GM19193 (cell line): ENCODE data around the gene SST.

ENCODE experiments used
- POLR2A ChIP-seq: IDR thresholded peaks from 4 replicates; pipeline ENCODE4 v1.6.1; 2011; ENCODE audit not compliant: insufficient read depth, insufficient read length; ENCODE audit errors: extremely low read depth

The SST gene

DNA sequence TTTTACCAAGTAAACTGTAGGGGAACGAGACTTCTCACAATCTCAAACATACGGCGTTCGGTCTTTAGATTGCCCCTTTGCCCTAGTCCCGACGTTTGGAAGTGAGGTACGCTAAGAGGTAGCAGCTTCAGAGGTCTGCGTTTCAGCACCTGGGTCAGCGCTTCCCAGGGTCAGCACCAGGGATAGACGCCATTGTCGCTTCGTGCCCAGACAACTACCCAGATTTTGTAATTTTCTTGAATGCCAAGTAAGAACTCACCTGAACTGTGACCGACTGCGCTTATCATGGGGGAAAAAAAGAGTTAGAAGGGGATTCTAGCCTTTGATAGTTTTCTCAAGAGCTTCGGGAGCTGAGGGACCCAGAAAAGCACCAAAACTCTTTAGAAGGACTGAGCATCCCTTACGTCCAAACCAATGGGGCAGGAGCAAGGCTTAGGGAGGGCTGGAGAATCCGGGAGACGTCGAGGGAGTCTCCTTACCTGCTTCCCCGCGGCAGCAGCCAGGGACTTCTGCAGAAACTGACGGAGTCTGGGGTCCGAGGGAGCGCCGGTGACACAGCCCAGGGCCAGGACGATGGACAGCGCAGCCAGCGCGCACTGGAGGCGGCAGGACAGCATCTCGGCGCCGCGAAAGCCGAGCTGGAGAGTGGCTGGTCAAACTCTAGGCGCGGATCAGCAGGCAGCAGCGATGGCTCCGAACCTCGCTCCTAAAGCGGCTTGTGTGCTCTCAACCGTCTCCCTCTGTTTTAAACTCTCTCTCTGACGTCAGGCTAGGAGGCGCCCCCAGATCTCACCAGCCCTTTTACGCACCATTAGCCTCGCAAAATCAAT lies at the start of gene SST:
Gene SST (minus strand): TSS at position 720 of the 830 bp plus-strand sequence. CDS start 103 bp downstream, at position 617.
- TF ChIP-seq POLR2A = no peak

GRCh38 chr3:187719628-187720336 lies 49.6 kb upstream of the SST start:
- TF ChIP-seq POLR2A = no peak

GRCh38 chr3:187718802-187719201 lies 48.6 kb upstream of the SST start:
- no peak for TF ChIP-seq POLR2A

DNA sequence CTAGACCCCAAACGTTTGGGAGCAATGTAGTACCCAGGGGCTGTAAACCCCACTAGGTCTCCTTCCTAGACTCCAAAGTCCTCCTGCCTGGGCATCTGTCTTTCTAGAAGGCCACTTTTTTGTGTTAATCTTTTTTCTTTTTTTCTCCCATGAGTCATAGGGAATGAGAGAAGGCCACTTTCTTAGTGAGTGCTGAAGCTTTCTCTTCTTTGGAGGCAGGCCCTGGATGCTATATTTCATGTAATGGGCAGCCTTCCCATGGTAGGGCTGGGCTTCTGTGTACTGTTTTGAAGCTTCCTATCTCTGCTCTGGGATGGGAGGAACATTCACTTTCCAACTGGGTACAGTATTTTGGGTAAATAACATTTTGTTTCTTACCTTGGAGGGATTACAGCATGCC lies 47.4 kb upstream of the SST start:
- TF ChIP-seq POLR2A = no peak

- no peak for TF ChIP-seq POLR2A
These were observed 44.3 kb upstream of the SST start for GRCh38 chr3:187714404-187714979.

DNA sequence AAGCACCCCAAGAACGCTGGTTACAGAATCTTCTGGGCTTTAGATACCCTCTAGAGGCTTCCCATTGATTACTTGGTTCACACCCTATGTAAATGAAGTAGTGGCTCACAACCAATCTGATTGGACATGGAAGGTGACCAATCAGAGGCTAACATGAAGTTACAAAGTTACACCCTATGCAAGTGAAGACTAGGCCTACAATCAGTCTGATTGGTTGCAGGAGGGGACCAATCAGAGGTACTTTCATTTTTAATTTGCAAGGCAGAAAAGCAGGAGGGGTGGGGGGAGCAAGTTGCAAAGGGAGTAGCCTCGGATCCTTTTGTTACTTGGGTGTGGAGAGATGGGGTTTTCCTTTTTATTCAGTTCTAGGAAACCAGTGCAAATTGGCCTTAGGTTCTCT lies 43.3 kb upstream of the SST start:
- TF ChIP-seq POLR2A = no peak

DNA sequence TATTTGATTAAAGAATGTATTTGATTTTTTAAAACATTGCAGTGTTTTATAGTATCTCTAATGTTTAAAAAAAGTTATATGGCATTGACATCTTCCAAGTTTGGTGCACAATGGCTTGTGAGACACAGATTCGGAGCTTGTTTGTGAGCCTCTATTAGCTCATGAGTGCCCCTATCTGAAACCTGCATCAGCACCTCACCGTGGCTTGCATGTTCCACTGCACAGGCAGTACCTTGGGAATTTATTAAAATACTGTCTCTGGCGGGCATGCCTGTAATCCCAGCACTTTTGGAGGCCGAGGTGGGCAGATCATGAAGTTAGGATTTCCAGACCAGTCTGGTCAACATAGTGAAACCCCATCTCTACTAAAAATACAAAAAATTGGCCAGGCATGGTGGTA lies 39.0 kb upstream of the SST start:
- no peak for TF ChIP-seq POLR2A

GRCh38 chr3:187708696-187709095 lies 38.5 kb upstream of the SST start:
- no peak for TF ChIP-seq POLR2A

- TF ChIP-seq POLR2A = no peak
These were observed 36.8 kb upstream of the SST start for GRCh38 chr3:187706971-187707370.

DNA sequence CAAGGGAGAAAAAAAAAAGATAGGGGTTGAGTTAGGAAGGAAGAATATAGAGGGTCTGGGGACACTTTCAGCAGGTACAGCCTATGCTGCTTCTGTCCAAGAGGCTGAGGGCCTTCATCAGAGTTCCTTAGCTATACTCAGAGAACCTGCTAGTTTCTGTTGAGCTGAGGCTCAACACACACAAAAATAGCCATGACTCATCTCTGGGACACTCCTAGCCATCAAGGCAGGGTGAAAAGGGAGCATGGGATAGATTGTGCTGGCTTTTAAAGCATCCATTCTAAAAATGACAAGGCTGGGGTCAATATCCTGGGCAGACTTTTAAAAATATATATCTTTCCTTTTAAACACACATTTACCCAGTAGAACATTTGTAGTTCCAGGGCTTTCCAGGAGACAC lies 35.0 kb upstream of the SST start:
- no peak for TF ChIP-seq POLR2A

GRCh38 chr3:187702507-187703033 lies 32.4 kb upstream of the SST start, which contains the start of gene RTP2:
RTP2 (minus strand) TSS chr3:187702557; CDS start chr3:187702128, 429 bp downstream.
- no peak for TF ChIP-seq POLR2A

GRCh38 chr3:187700249-187700648 lies 30.1 kb upstream of the SST start:
- TF ChIP-seq POLR2A = no peak

GRCh38 chr3:187698499-187699399 lies 28.6 kb upstream of the SST start:
- TF ChIP-seq POLR2A = no peak

GRCh38 chr3:187696021-187696420 lies 25.8 kb upstream of the SST start:
- TF ChIP-seq POLR2A = no peak
